GM19351 (cell line): ENCODE data around the gene PREX1.

Experiments used
- ATAC-seq: cut with Tn5 transposase; IDR thresholded peaks from one replicate; pipeline ENCODE4 v1.9.1; 2021; ENCODE audit warnings: mild to moderate bottlenecking, moderate library complexity; ENCODE audit not compliant: unreplicated experiment

Gene PREX1

GRCh38 chr20:48826069-48826468 is 1.7 kb downstream of the PREX1 start:
- ATAC-seq: no peak

- no peak for ATAC-seq
Measured at GRCh38 chr20:48825566-48825920, 2.3 kb downstream of the PREX1 start.

GRCh38 chr20:48824830-48825565 is 2.8 kb downstream of the PREX1 start:
- no peak for ATAC-seq

DNA sequence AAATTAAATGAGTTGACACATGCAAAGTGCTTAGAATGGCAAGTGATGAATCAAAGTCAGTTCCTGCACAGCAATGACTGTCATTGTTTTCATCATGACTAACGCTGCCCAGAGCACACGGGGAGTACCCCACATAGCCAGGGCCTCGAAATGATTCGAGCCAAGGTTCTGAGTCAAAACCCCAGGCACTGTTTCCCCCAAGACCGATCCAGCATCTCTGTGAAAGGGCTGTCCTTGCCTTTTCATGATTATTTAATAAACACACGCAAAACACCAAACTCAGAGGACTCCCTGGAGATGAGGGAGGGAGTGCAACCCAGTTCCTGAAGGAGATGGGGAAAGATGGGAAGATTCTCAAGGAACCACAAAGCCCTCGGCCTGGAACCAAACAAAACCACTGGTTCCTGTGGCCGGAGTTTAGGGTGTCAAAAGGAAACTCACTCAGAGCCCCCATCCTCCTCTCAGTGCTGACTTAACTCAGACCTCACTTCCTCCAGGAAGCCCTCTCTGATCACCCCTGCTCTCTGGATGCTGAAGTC is 3.8 kb downstream of the PREX1 start:
- peak; percentile 37 for ATAC-seq

DNA sequence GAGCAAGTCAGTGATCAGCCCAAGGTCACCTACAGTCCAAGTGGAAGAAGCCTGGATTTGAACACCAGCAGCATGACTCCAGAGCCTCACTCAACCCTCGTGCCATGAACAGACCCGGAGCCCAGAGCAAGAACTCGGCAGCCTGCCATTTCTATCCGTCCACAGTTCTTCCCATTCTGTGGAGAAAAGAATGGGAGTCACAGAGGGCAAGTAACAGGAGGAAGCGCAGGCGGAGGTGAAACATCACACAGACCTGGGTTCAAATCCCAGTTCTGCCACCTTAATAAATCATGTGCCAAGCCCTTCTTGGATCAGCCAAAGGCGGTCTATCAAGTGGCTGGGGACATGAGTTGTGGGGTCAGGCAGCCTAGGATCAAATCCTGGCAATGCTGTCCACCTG is 4.3 kb downstream of the PREX1 start:
- ATAC-seq: no peak

- no peak for ATAC-seq
Measured at GRCh38 chr20:48822879-48823385, 4.9 kb downstream of the PREX1 start.

DNA sequence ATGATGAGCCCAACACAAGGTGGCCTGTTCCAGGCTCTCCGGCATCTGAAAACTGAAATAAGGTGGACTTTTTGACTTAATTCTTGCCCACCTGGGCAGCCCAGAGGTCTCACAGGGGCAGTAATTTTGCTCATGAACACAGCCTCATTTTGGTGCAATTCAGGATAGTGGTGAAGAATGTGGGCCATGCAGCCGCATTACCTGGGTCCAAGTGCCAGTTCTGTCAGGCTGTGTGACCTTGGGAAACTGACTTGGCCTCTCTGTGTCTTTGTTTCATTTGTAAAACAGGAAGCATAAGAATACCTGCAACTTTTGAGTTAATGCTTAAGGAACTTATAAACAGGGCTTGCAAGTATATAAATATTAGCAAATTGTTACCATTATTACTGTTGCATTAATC is 5.6 kb downstream of the PREX1 start:
- no peak for ATAC-seq

GRCh38 chr20:48821261-48821920 is 6.4 kb downstream of the PREX1 start:
- no peak for ATAC-seq

- ATAC-seq: no peak
Measured at GRCh38 chr20:48820649-48820973, 7.2 kb downstream of the PREX1 start.

GRCh38 chr20:48819821-48820648 is 7.8 kb downstream of the PREX1 start:
- ATAC-seq: no peak

DNA sequence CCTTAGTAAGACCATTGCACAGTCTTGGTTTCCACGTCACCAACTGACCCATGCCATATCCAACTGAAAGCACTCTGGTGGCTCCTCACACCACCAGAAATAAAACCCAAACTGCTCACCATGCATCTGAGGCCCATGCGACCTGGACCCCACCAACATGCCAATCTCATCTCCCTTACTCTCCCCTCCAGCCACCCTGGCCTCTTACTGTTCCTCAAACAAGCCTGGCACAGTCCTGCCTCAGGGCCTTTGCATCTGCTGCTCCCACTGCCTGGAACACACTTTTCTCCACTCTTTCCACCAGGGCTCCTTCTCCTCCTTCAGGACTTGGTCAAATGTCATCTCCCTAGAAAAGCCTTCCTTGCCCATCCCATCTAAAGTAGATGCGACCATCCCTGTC is 8.7 kb downstream of the PREX1 start:
- no peak for ATAC-seq

GRCh38 chr20:48818481-48818987 is 9.3 kb downstream of the PREX1 start:
- ATAC-seq: no peak

- ATAC-seq: no peak
Measured at GRCh38 chr20:48818031-48818370, 9.8 kb downstream of the PREX1 start.

DNA sequence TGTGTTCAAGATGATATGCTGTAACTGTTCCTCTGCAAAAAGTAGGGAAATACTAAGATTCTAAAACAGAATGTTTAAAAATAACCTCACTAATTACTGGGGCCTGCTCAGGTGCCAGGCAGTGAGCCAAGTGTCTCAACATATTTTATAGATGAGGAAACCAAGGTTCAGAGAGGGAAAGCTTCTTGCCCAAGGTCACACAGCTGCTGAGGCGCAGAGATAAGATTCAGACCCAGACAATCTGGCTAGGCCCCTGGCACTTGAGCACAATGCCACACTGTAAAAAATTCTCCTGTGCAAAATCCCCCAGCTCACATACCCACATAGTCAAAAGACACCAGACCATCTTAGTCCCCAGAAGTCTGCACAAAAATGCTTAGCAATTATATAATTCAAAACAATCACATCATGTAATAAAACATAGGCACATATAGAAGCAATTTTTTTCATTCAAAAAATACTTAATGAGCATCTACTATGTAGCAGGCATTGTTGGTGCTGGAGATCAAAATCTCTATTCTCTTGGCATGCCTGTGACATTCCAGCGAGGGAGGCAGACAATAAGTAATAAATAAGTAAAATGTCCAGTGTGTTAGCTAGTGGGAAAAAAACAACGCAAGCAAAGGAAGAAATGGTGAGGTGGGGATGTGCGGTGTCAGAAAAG is 10.3 kb downstream of the PREX1 start:
- ATAC-seq: no peak

DNA sequence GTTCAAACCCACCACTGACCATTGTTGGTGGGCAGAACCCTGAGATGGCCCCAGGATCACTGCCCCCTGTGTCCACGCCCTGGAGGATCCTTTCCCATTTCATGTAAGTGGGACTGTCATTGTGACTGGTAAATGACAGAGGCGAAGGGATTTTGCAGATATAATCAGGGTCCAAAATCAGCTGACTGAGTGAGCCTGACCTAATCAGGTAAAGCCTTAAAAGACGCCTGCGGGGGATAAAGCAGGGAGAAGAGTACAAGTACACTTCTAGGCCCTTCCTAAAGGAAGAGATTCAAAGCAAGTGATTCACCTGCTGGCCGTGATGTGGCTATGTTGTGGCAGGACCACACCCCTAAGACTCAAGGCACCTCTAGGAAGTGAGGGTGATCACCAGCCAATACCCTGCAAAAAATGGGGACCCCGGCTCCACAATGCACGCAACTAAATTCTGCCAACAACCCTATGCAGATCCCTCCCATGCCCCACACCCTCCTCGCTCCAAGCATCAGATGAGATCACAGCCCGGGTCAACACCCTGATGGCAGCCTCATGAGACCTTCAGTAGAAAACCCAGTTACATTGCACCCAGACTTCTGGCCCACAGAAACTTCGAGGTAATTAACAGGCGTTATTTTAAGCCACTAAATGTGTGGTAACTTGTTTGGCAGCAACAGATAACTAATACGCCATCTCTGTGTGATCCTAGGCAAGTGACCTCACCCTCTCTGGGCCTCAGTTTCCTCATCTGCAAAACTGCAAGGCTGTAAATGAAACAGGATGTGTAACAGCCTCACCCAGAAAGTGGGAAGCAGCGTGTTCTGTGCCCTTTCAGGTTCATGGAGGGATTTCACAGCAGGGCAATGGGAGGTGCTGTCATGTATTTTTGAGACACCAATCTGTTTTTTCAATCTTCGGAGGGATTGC is 11.3 kb downstream of the PREX1 start:
- ATAC-seq: no peak

GRCh38 chr20:48815537-48815936 is 12.3 kb downstream of the PREX1 start:
- no peak for ATAC-seq

DNA sequence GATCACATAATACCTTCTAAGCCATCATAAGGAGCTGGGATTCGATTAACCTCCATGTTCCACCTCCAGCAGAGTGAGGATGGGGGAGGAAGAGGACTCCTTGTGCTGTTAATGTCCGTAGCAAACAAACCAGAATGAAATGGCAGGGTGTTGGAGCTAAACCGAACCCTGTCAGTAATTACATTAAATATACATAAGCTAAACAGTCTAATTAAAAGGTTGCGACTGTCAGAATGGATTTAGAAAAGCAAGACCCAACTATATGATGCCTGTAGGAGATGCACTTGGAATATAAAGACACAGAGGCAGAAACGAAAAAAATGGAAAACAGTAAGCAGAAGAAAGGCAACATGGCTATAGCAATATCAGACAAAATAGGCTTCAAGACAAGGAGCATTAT is 13.2 kb downstream of the PREX1 start:
- ATAC-seq: no peak

- no peak for ATAC-seq
Measured at GRCh38 chr20:48813930-48814546, 13.8 kb downstream of the PREX1 start.

DNA sequence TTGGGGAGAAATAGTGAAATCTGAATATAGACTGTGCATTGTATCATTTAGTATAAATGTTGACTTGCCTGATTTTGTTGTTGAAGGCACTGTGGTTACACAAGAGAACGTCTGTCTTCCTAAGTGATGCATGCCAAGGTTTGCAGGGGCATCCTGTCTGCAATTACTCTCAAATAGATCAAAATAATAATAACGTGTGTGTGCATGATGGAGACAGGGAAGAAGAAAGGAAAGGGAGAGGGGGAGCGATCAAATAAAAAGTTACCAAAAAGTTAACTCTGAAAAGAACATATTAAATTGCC is 14.4 kb downstream of the PREX1 start:
- no peak for ATAC-seq
